Endothelial cell of umbilical vein (primary cell): Measurements from ENCODE around the gene RGPD4. TPM values are rescaled to one million over a fixed set of nuclear protein-coding genes. Genes with fewer than 3 reads are reported as not detected.

ENCODE experiments used
- BruUV-seq: library from RNA; stranded (reverse); fragments of 400-500 nt; replicated peaks from 2 replicates; lab custom pipeline; 2021; lab: Mats Ljungman, UMichigan
- CTCF ChIA-PET: fragments of 300-600, 350-600 bp; sonication (Branson Sonifier 250); formaldehyde crosslinking; loops from one replicate; lab custom pipeline; 2021; ENCODE audit warnings: antibody characterized with exemption, inconsistent platforms; lab: Charles Lee
- POLR2A ChIA-PET: fragments of 300-600, 350-600 bp; sonication (Branson Sonifier 250); formaldehyde crosslinking; loops from one replicate; lab custom pipeline; 2021; ENCODE audit warnings: antibody characterized with exemption, inconsistent platforms; lab: Charles Lee
- DNase-seq: peaks from one replicate; pipeline ENCODE4 v3.0.0-alpha.2; 2011; ENCODE audit warnings: low read depth, low spot score
- FAIRE-seq: peaks from 2 replicates; lab custom pipeline; 2011; peaks lifted over from hg19 to GRCh38; lab: Jason Lieb, UNC
- H2AFZ ChIP-seq: 2 replicates; pipeline ENCODE4 v1.6.0; 2012; ENCODE audit warnings: low read depth, low read length, control low read depth, inconsistent platforms
- H3K27ac ChIP-seq: 2 replicates; pipeline ENCODE4 v1.5.1; 2011; ENCODE audit warnings: low read depth, mild to moderate bottlenecking, control low read depth, low read length, moderate library complexity; ENCODE audit not compliant: insufficient read depth
- H3K27me3 ChIP-seq, 2 experiments: 2 replicates each; pipeline versions ENCODE4 v1.6.0 to v1.6.1; 2011; ENCODE audit warnings: low read length in 2 of 2, mixed read lengths in 1 of 2; ENCODE audit not compliant: control insufficient read depth in 2 of 2, insufficient read depth in 2 of 2
- H3K36me3 ChIP-seq, 2 experiments: 2 replicates in 1 of 2; 3 replicates in 1 of 2; pipeline ENCODE4 v1.5.1; 2011; ENCODE audit warnings: low read length in 2 of 2, mild to moderate bottlenecking in 1 of 2, moderate library complexity in 1 of 2; ENCODE audit not compliant: control insufficient read depth in 2 of 2, insufficient read depth in 2 of 2; ENCODE audit errors: extremely low read depth in 1 of 2
- H3K4me1 ChIP-seq: 3 replicates; pipeline ENCODE4 v1.5.1; 2011; ENCODE audit warnings: mild to moderate bottlenecking, low read length; ENCODE audit not compliant: control insufficient read depth, insufficient read depth; ENCODE audit errors: extremely low read depth
- H3K4me2 ChIP-seq: 2 replicates; pipeline ENCODE4 v1.6.1; 2011; ENCODE audit warnings: low read length, control low read depth, mixed read lengths; ENCODE audit not compliant: insufficient read depth
- H3K4me3 ChIP-seq, 3 experiments: fragments of 200-600 bp in 1 of 3; sonication (generic), shearing (Covaris generic) in 1 of 3; replicated peaks in 1 of 3; 2 replicates each; pipeline ENCODE4 v1.5.1; 2011 to 2016; ENCODE audit warnings: control low read depth in 3 of 3, low read length in 3 of 3, mild to moderate bottlenecking in 2 of 3, inconsistent platforms in 1 of 3, low read depth in 1 of 3, moderate library complexity in 1 of 3; ENCODE audit not compliant: insufficient read depth in 1 of 3
- H3K79me2 ChIP-seq: 2 replicates; pipeline ENCODE4 v1.6.0; 2012; ENCODE audit warnings: low read length, inconsistent platforms; ENCODE audit not compliant: control insufficient read depth, insufficient read depth
- H3K9ac ChIP-seq: replicated peaks from 2 replicates; pipeline ENCODE3; 2011; ENCODE audit warnings: low read length, control low read depth; ENCODE audit not compliant: insufficient read depth; ENCODE audit errors: extremely low read depth
- H3K9me1 ChIP-seq: replicated peaks from 3 replicates; pipeline ENCODE4 v1.6.0; 2011; ENCODE audit warnings: mild to moderate bottlenecking, low read length; ENCODE audit not compliant: control insufficient read depth, insufficient read depth; ENCODE audit errors: extremely low read depth
- H3K9me3 ChIP-seq: replicated peaks from 2 replicates; pipeline ENCODE4 v1.5.1; 2012; ENCODE audit warnings: low read length, inconsistent platforms; ENCODE audit not compliant: control insufficient read depth, insufficient read depth
- H4K20me1 ChIP-seq: replicated peaks from 2 replicates; pipeline ENCODE3; 2011; ENCODE audit warnings: mild to moderate bottlenecking, low read length; ENCODE audit not compliant: control insufficient read depth, insufficient read depth; ENCODE audit errors: extremely low read depth
- EZH2 ChIP-seq: IDR thresholded peaks from 2 replicates; pipeline ENCODE4 v1.6.1; 2012; ENCODE audit warnings: borderline replicate concordance, low read depth, mild to moderate bottlenecking, moderate library complexity, low read length, inconsistent platforms; ENCODE audit not compliant: severe bottlenecking
- FOS ChIP-seq: IDR thresholded peaks from 2 replicates; pipeline ENCODE4 v1.6.1; 2011; ENCODE audit warnings: mild to moderate bottlenecking, low read length, moderate library complexity, borderline replicate concordance; ENCODE audit not compliant: insufficient read depth
- GATA2 ChIP-seq: IDR thresholded peaks from 2 replicates; pipeline ENCODE4 v1.7.0; 2011; ENCODE audit warnings: low read depth, mild to moderate bottlenecking, moderate library complexity, mixed read lengths, low read length; ENCODE audit not compliant: insufficient read length, insufficient read depth
- JUN ChIP-seq: IDR thresholded peaks from 2 replicates; pipeline ENCODE4 v1.6.1; 2011; ENCODE audit warnings: borderline replicate concordance, low read depth; ENCODE audit not compliant: insufficient read length, insufficient read depth
- MAX ChIP-seq: IDR thresholded peaks from 2 replicates; pipeline ENCODE4 v1.6.1; 2011; ENCODE audit not compliant: insufficient read depth, insufficient read length
- MYC ChIP-seq: IDR thresholded peaks from one replicate; pipeline ENCODE4 v1.6.1; 2011; ENCODE audit warnings: mild to moderate bottlenecking, low read depth, low read length
- POLR2A ChIP-seq: IDR thresholded peaks from 2 replicates; pipeline ENCODE4 v1.6.1; 2012; ENCODE audit warnings: low read depth, mild to moderate bottlenecking, control low read depth, low read length
- POLR2AphosphoS5 ChIP-seq: IDR thresholded peaks from 2 replicates; pipeline ENCODE4 v1.6.1; 2012; ENCODE audit warnings: low read depth, mild to moderate bottlenecking, control low read depth, low read length, moderate library complexity; ENCODE audit not compliant: insufficient read depth
- dilution Hi-C: fragments of 300-500 bp; cut with MboI; formaldehyde crosslinking; loops from one replicate; pipeline ENCODE4 v1.15.0; 2019; ENCODE audit warnings: low sequenced_read_pairs; ENCODE audit not compliant: extremely low pct_ligation_motif_present
- intact Hi-C: fragments of 100-400 bp; cut with micrococcal nuclease; formaldehyde crosslinking; loops from one replicate; pipeline ENCODE4 v1.10.0; 2022
- polyA plus RNA-seq, 4 experiments: library from polyadenylated mRNA; depleted of rRNA in 3 of 4; stranded (reverse) in 3 of 4; unstranded in 1 of 4; fragments of >200 nt; gene quantifications; 2 replicates each; pipeline versions ENCODE4 v1.2.1 to v1.2.3, GENCODE V29; 2011 to 2012; ENCODE audit warnings: missing spikeins in 1 of 4
- total RNA-seq: library from RNA; stranded (reverse); gene quantifications from 2 replicates; pipeline ENCODE4 v1.2.3, GENCODE V29; 2021
- TF ChIP-seq, protein P1 (sequence below), 2 donors: IDR thresholded peaks; 1 replicate in 1 of 2; 2 replicates in 1 of 2; pipeline ENCODE4 v1.5.1; 2011; ENCODE audit warnings: low read length in 2 of 2, mild to moderate bottlenecking in 2 of 2, moderate library complexity in 2 of 2, control low read depth in 1 of 2, inconsistent platforms in 1 of 2, low read depth in 1 of 2; ENCODE audit not compliant: insufficient read depth in 1 of 2; ENCODE audit errors: extremely low read depth in 1 of 2

RGPD4 gene
- total and polyA plus RNA-seq, 2 donors (not counting 3 experiments of a cell fraction or from before 2014, with no cell fraction given), result not detected

- no peaks in the 10 kb centered on the region for H3K79me2 ChIP-seq
- FAIRE-seq, result no peak
- H3K4me1 ChIP-seq, result no peaks in the 10 kb centered on the region
- TF ChIP-seq FOS, result no peak
- TF ChIP-seq, protein P1, sequence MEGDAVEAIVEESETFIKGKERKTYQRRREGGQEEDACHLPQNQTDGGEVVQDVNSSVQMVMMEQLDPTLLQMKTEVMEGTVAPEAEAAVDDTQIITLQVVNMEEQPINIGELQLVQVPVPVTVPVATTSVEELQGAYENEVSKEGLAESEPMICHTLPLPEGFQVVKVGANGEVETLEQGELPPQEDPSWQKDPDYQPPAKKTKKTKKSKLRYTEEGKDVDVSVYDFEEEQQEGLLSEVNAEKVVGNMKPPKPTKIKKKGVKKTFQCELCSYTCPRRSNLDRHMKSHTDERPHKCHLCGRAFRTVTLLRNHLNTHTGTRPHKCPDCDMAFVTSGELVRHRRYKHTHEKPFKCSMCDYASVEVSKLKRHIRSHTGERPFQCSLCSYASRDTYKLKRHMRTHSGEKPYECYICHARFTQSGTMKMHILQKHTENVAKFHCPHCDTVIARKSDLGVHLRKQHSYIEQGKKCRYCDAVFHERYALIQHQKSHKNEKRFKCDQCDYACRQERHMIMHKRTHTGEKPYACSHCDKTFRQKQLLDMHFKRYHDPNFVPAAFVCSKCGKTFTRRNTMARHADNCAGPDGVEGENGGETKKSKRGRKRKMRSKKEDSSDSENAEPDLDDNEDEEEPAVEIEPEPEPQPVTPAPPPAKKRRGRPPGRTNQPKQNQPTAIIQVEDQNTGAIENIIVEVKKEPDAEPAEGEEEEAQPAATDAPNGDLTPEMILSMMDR (IDR thresholded peaks at IDR 0.05; ENCODE audit: extremely low read depth in 1 of 2, insufficient read depth in 1 of 2, low read depth in 1 of 2, low read length in 2 of 2), result no peak
- TF ChIP-seq POLR2A, result no peak
- TF ChIP-seq MAX, result no peak
- no peak for TF ChIP-seq JUN
- TF ChIP-seq POLR2AphosphoS5, result no peak
- TF ChIP-seq EZH2, result no peak
- no peak for TF ChIP-seq MYC
- no peak for TF ChIP-seq GATA2
- no peaks in the 10 kb centered on the region for H3K27me3 ChIP-seq
- no peak overlapping the region for H3K4me2 ChIP-seq
- ChIA-PET POLR2A (no interaction called here), CTCF (no interaction called here)
- no peaks in the 10 kb centered on the region for H3K36me3 ChIP-seq
- dilution Hi-C loops, result no loop called here
- no TSS peak for BruUV-seq
- no peaks in the 10 kb centered on the region for H4K20me1 ChIP-seq
- H2AFZ ChIP-seq, result no peak overlapping the region
- intact Hi-C loops, result no loop called here
- no peak for DNase-seq
- no peak overlapping the region for H3K27ac ChIP-seq
- no peak overlapping the region for H3K9ac ChIP-seq
- H3K4me3 ChIP-seq, result no peak overlapping the region
- no peaks in the 10 kb centered on the region for H3K9me3 ChIP-seq
- H3K9me1 ChIP-seq, result no peaks in the 10 kb centered on the region
Observed at GRCh38 chr2:107931412-107931811, 104.7 kb downstream of the RGPD4 start.
